Peyer's patch (tissue), 4 donors: ENCODE data around the gene RNF227. TPM values are rescaled to one million over a fixed set of nuclear protein-coding genes. Genes with fewer than 3 reads are reported as not detected.

Experiments used
- DNase-seq, 3 donors: peaks; one replicate each; pipeline ENCODE4 v3.0.0-alpha.2; 2017 to 2019
- H3K27ac ChIP-seq, 4 donors: fragments of 200-600 bp; sonication (generic); one replicate each; pipeline ENCODE4 v1.5.1; 2016 to 2019
- H3K27me3 ChIP-seq, 2 donors: fragments of 200-600 bp; sonication (generic); one replicate each; pipeline ENCODE4 v1.5.1; 2019
- H3K36me3 ChIP-seq, 3 donors: fragments of 200-600 bp; sonication (generic); one replicate each; pipeline ENCODE4 v1.5.1; 2016 to 2019
- H3K4me1 ChIP-seq, 4 donors: fragments of 200-600 bp; sonication (generic); one replicate each; pipeline ENCODE4 v1.5.1; 2016 to 2019
- H3K4me3 ChIP-seq, 4 donors: fragments of 200-600 bp; sonication (generic); 1 replicate in 3 of 4; 2 replicates in 1 of 4; pipeline ENCODE4 v1.5.1; 2016 to 2019; ENCODE audit warnings: mild to moderate bottlenecking in 1 of 4
- H3K9me3 ChIP-seq, 4 donors: fragments of 200-600 bp; sonication (generic); one replicate each; pipeline ENCODE4 v1.5.1; 2016 to 2019; ENCODE audit warnings: mild to moderate bottlenecking in 1 of 4
- POLR2A ChIP-seq, 2 donors: fragments of 450-650 bp; IDR thresholded peaks; one replicate each; pipeline ENCODE4 v1.5.1; 2017; ENCODE audit warnings: antibody characterized with exemption in 2 of 2, mild to moderate bottlenecking in 2 of 2, moderate library complexity in 2 of 2
- total RNA-seq, 4 donors: library from RNA; depleted of rRNA; stranded (reverse); fragments of >200 nt; gene quantifications; one replicate each; pipeline ENCODE4 v1.1.0, GENCODE V29; 2016
- TF ChIP-seq, protein P1 (sequence below), 6 experiments: fragments of 450-650 bp in 4 of 6; fragments of 200-600 bp in 2 of 6; sonication (generic) in 1 of 6; IDR thresholded peaks; one replicate each; pipeline ENCODE4 v1.5.1; 2017 to 2019; ENCODE audit warnings: antibody characterized with exemption in 6 of 6, mild to moderate bottlenecking in 3 of 6, moderate library complexity in 1 of 6

RNF227 gene
- total RNA-seq, 4 donors from 2014 or later = 1.2 to 5.1 (median 1.6) TPM; not detected in 1

DNA sequence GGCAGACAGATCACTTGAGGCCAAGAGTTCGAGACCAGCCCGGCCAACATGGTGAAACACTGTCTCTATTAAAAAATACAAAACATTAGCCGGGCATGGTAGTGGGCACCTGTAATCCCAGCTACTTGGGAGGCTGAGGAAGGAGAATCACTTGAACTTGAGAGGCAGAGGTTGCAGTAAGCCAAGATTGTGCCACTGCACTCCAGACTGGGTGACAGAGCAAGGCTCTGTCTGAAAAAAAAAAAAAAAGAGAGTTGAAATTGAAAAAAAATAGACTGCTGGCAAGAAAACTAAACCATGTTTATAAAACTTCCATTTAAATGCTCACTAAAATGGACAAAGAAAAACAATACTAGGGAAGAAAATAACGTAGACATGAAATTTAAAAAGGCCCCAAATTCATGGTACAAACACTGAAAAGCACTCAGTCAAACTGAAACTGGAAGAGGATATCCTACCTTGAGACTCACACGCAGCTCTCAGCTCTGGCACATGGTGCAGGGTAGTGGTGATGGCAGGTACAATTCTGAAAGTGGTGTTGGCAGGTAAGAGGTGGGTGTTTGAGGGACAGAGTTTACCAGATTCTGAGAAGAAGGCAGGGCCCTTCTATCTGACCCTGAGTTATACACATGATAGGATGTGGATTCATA, 35.2 kb upstream of the RNF227 start:
- peak in 1 of 3 donors; percentile 43 for DNase-seq
- TF ChIP-seq, protein P1, sequence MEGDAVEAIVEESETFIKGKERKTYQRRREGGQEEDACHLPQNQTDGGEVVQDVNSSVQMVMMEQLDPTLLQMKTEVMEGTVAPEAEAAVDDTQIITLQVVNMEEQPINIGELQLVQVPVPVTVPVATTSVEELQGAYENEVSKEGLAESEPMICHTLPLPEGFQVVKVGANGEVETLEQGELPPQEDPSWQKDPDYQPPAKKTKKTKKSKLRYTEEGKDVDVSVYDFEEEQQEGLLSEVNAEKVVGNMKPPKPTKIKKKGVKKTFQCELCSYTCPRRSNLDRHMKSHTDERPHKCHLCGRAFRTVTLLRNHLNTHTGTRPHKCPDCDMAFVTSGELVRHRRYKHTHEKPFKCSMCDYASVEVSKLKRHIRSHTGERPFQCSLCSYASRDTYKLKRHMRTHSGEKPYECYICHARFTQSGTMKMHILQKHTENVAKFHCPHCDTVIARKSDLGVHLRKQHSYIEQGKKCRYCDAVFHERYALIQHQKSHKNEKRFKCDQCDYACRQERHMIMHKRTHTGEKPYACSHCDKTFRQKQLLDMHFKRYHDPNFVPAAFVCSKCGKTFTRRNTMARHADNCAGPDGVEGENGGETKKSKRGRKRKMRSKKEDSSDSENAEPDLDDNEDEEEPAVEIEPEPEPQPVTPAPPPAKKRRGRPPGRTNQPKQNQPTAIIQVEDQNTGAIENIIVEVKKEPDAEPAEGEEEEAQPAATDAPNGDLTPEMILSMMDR (IDR thresholded peaks at IDR 0.05) = no peak
- no peak for TF ChIP-seq POLR2A (IDR thresholded peaks at IDR 0.05)
- Histone ChIP-seq H3K4me3 (no peak overlapping the region), H3K9me3 (no peaks in the 10 kb centered on the region), H3K4me1 (no peaks in the 10 kb centered on the region), H3K27me3 (no peaks in the 10 kb centered on the region), H3K36me3 (peaks cover 0 to 31% (median 0%) of the 10 kb centered on the region in 3 donors), H3K27ac (no peak overlapping the region)

DNA sequence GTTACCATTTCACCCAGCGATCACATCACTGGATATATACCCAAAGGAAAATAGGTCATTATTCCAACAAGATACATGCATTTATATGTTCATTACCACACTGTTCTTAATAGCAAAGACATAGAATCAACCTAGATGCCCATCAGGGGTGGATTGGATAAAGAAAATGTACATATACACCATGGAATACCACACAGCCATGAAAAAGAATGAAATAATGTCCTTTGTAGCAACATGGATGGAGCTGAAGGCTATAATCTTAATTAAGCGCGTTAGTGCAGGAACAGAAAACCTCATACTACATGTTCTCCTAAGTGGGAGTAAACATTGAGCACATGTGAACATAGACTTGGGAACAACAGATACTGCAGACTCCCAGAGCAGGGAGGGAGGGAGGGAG, 34.5 kb upstream of the RNF227 start:
- Histone ChIP-seq H3K27ac (no peak overlapping the region), H3K36me3 (peaks cover 0 to 38% (median 0%) of the 10 kb centered on the region in 3 donors), H3K27me3 (no peaks in the 10 kb centered on the region), H3K4me3 (no peak overlapping the region), H3K4me1 (no peaks in the 10 kb centered on the region), H3K9me3 (no peaks in the 10 kb centered on the region)
- TF ChIP-seq, protein P1 (IDR thresholded peaks at IDR 0.05) = no peak
- TF ChIP-seq POLR2A (IDR thresholded peaks at IDR 0.05) = no peak
- DNase-seq = no peak

DNA sequence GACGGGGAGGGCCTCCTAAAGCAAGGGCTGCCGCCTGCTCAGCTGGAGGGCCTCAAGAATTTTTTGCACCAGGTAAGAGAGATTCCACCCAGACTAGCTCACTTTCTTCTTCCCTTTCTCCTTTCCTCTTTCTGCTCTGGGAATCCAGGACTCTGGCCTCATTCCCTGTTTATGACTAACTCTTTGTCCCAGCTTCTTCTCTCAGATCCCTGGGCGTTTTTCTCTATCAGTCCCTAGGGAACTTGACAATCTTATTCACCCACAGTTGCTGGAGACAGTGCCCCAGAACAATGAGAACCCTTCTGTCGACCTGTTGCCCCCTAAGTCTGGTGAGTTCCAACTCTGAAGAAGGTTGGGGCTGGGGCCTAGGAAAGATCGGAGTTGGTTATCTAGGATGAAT, 31.6 kb upstream of the RNF227 start:
- TF ChIP-seq, protein P1 (IDR thresholded peaks at IDR 0.05) = no peak
- no peak for TF ChIP-seq POLR2A (IDR thresholded peaks at IDR 0.05)
- DNase-seq = peak in 1 of 3 donors; percentile 2
- Histone ChIP-seq H3K27ac (no peak overlapping the region), H3K36me3 (peaks cover 0 to 63% (median 0%) of the 10 kb centered on the region in 3 donors), H3K27me3 (no peaks in the 10 kb centered on the region), H3K9me3 (no peaks in the 10 kb centered on the region), H3K4me3 (no peak overlapping the region), H3K4me1 (no peaks in the 10 kb centered on the region)

- H3K36me3 ChIP-seq = peaks cover 0 to 69% (median 0%) of the 10 kb centered on the region in 3 donors
- TF ChIP-seq POLR2A (IDR thresholded peaks at IDR 0.05) = no peak
- TF ChIP-seq, protein P1 (IDR thresholded peaks at IDR 0.05) = no peak
- peak in 1 of 3 donors; percentile 10 for DNase-seq
These were observed 30.4 kb upstream of the RNF227 start for GRCh38 chr17:7946441-7946840.

GRCh38 chr17:7945651-7946050, 29.6 kb upstream of the RNF227 start:
- TF ChIP-seq, protein P1 (IDR thresholded peaks at IDR 0.05) = no peak
- no peak for TF ChIP-seq POLR2A (IDR thresholded peaks at IDR 0.05)
- DNase-seq = no peak
- Histone ChIP-seq H3K27ac (no peak overlapping the region), H3K4me1 (no peaks in the 10 kb centered on the region), H3K27me3 (no peaks in the 10 kb centered on the region), H3K36me3 (peaks cover 0 to 75% (median 0%) of the 10 kb centered on the region in 3 donors), H3K4me3 (no peak overlapping the region), H3K9me3 (no peaks in the 10 kb centered on the region)

More at GRCh38 chr17:7946441-7946840, 30.4 kb upstream of the RNF227 start:
- no peaks in the 10 kb centered on the region for H3K27me3 ChIP-seq
- H3K27ac ChIP-seq = no peak overlapping the region
- H3K9me3 ChIP-seq = no peaks in the 10 kb centered on the region
- H3K4me1 ChIP-seq = no peaks in the 10 kb centered on the region
- H3K4me3 ChIP-seq = no peak overlapping the region
